Measurements from ENCODE around the gene FSTL5. TPM values are rescaled to one million over a fixed set of nuclear protein-coding genes. Genes with fewer than 3 reads are reported as not detected.

FSTL5 gene
- total RNA-seq, 2 experiments from 2014 or later, result not detected

- no peak for DNase-seq (ENCODE audit: low spot score)
- POLR2A ChIA-PET, result interaction anchor here (1.1 kb wide), 1 partner anchor 16 kb away, joined by 3 read pairs; no protein-coding TSS in a partner anchor
- intact Hi-C loops (cut with micrococcal nuclease; ENCODE audit: unreplicated experiment), result no loop called here
- no TSS peak for BruUV-seq (replicated peaks)
- H3K36me3 ChIP-seq (ENCODE audit: insufficient read depth, low read length), result no peaks in the 10 kb centered on the region
- TF ChIP-seq EZH2phosphoT487 (IDR thresholded peaks at IDR 0.05; ENCODE audit: borderline replicate concordance, low read depth, low read length), result no peak
- no peak for TF ChIP-seq CTCF (conservative IDR thresholded peaks at IDR 0.05; ENCODE audit: low read length)
- H3K27ac ChIP-seq (ENCODE audit: low read depth, low read length, poor library complexity, severe bottlenecking), result no peak overlapping the region
- CTCF ChIA-PET (ENCODE audit: unreplicated experiment), result no interaction called here
- H3K4me3 ChIP-seq (ENCODE audit: low read depth, low read length, poor library complexity, severe bottlenecking), result no peak overlapping the region
- no peak overlapping the region for H2AFZ ChIP-seq (ENCODE audit: low read length)
- no peaks in the 10 kb centered on the region for H3K4me1 ChIP-seq (ENCODE audit: insufficient read depth, low read length, poor library complexity, severe bottlenecking)
- no peaks in the 10 kb centered on the region for H3K79me2 ChIP-seq (ENCODE audit: insufficient read depth, low read depth, low read length)
- H3K9me2 ChIP-seq (ENCODE audit: insufficient read depth, low read length), result no peaks in the 10 kb centered on the region
- H3K9me3 ChIP-seq (ENCODE audit: low read length), result no peaks in the 10 kb centered on the region
- no peak overlapping the region for H3K4me2 ChIP-seq (ENCODE audit: low read length)
- H4K20me1 ChIP-seq (ENCODE audit: insufficient read depth, low read length), result no peaks in the 10 kb centered on the region
Measured at GRCh38 chr4:161894493-161895167, 269.2 kb downstream of the FSTL5 start.

DNA sequence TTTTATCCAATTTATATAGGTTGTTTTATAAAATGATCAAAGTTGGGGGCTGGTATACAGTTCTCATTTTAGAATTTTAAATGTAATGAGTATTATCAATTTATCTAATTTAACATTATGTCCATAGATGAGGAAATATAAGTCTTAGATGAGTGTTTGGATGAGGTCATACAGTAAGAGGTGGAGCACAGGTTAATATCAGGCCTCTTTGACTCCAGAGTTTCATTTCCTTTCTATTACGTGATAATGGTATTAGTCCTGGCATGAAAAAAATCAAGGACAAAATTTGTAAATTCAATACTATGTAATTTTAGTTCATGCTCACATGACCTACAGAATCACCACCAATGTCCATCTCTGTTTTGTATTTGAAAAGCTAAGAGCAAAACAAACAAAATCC lies 269.8 kb downstream of the FSTL5 start:
- no peaks in the 10 kb centered on the region for H3K79me2 ChIP-seq (ENCODE audit: insufficient read depth, low read depth, low read length)
- no peaks in the 10 kb centered on the region for H3K9me2 ChIP-seq (ENCODE audit: insufficient read depth, low read length)
- ChIA-PET CTCF (ENCODE audit: unreplicated experiment) (no interaction called here), POLR2A (interaction anchor here (1.1 kb wide), 1 partner anchor 16 kb away, joined by 3 read pairs; no protein-coding TSS in a partner anchor)
- no peaks in the 10 kb centered on the region for H3K4me1 ChIP-seq (ENCODE audit: insufficient read depth, low read length, poor library complexity, severe bottlenecking)
- H3K4me3 ChIP-seq (ENCODE audit: low read depth, low read length, poor library complexity, severe bottlenecking), result no peak overlapping the region
- H3K9me3 ChIP-seq (ENCODE audit: low read length), result no peaks in the 10 kb centered on the region
- H3K36me3 ChIP-seq (ENCODE audit: insufficient read depth, low read length), result no peaks in the 10 kb centered on the region
- no peaks in the 10 kb centered on the region for H4K20me1 ChIP-seq (ENCODE audit: insufficient read depth, low read length)
- H2AFZ ChIP-seq (ENCODE audit: low read length), result no peak overlapping the region
- no TSS peak for BruUV-seq (replicated peaks)
- TF ChIP-seq CTCF (conservative IDR thresholded peaks at IDR 0.05; ENCODE audit: low read length), result no peak
- no peak for TF ChIP-seq EZH2phosphoT487 (IDR thresholded peaks at IDR 0.05; ENCODE audit: borderline replicate concordance, low read depth, low read length)
- H3K4me2 ChIP-seq (ENCODE audit: low read length), result no peak overlapping the region
- intact Hi-C loops (cut with micrococcal nuclease; ENCODE audit: unreplicated experiment), result no loop called here
- no peak for DNase-seq (ENCODE audit: low spot score)
- H3K27ac ChIP-seq (ENCODE audit: low read depth, low read length, poor library complexity, severe bottlenecking), result no peak overlapping the region

DNA sequence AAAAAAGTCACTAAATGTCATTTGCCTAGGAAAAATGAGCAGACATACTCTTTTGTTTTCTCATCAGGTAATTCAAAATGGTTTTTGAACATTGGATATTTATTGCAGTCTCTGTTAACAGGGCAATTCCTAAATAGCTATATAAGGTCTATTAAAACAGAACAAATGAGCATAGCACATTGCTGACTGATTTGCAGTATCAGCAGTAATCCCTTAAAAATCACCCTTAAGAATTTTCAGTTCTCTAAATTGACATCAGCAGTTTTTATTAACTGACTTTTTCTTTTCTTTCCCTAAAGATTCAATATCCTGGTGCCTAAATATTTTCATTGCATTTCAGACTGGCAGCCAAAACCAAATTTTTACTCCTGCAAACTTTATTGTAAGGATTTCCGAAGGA lies 270.2 kb downstream of the FSTL5 start:
- DNase-seq (ENCODE audit: low spot score), result no peak
- no TSS peak for BruUV-seq (replicated peaks)
- Histone ChIP-seq H3K9me2 (ENCODE audit: insufficient read depth, low read length) (no peaks in the 10 kb centered on the region), H3K4me1 (ENCODE audit: insufficient read depth, low read length, poor library complexity, severe bottlenecking) (no peaks in the 10 kb centered on the region), H3K4me3 (ENCODE audit: low read depth, low read length, poor library complexity, severe bottlenecking) (no peak overlapping the region), H3K4me2 (ENCODE audit: low read length) (no peak overlapping the region), H3K9me3 (ENCODE audit: low read length) (no peaks in the 10 kb centered on the region), H3K36me3 (ENCODE audit: insufficient read depth, low read length) (no peaks in the 10 kb centered on the region), H2AFZ (ENCODE audit: low read length) (no peak overlapping the region), H4K20me1 (ENCODE audit: insufficient read depth, low read length) (no peaks in the 10 kb centered on the region), H3K79me2 (ENCODE audit: insufficient read depth, low read depth, low read length) (no peaks in the 10 kb centered on the region), H3K27ac (ENCODE audit: low read depth, low read length, poor library complexity, severe bottlenecking) (no peak overlapping the region)
- TF ChIP-seq EZH2phosphoT487 (IDR thresholded peaks at IDR 0.05; ENCODE audit: borderline replicate concordance, low read depth, low read length), result no peak
- intact Hi-C loops (cut with micrococcal nuclease; ENCODE audit: unreplicated experiment), result no loop called here
- ChIA-PET POLR2A (no interaction called here), CTCF (ENCODE audit: unreplicated experiment) (no interaction called here)

Data from OCI-LY7 (cell line).